Erythroblast (primary cell): ENCODE results near the gene LY6G5C.

Experiments
- GATA1 ChIP-seq: IDR thresholded peaks from 2 replicates; pipeline ENCODE4 v1.6.1; 2011; ENCODE audit warnings: low read depth, mild to moderate bottlenecking, control low read depth, low read length, moderate library complexity
- POLR2A ChIP-seq: IDR thresholded peaks from 2 replicates; pipeline ENCODE4 v1.6.1; 2011; ENCODE audit warnings: mild to moderate bottlenecking, low read length

DNA sequence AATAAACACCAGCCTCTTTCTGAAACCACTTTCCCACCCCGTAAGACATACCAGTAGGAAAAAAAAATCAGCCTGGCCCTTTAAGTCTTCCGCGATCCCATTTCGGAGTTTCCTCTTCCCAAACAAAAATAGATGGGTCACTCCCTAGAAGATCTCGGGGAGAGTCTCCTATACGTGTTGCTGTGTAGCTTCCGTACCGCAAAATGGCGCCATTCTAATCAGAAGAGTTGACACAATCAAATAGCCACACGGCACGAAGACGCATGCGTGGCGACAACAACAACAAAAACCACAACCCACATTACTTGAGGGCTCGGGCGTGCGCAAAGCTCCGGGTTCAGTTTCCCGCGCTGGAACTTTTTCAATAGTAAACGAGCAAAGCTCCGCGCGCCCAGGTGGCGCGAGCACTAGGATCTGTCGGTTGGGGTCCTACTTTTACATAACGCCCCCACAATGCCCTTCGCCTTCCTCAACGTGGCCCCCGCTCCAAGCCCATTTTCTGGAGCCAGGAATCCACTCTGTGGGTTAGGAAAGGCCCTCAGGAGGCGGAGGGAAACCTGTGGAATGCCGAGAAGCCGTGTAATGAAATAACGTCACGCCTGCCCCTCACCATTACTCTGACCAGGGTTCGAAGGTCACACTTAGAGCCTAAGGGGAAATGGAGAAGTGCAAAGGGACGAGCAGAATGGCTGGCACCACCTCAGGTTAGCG lies 15.9 kb downstream of the LY6G5C start, which contains the start of gene GPANK1:
- peak; percentile 85 for TF ChIP-seq POLR2A
- no peak for TF ChIP-seq GATA1
